Stimulated activated CD4-positive, alpha-beta T cell treated with anti-CD3 and anti-CD28 coated beads, TNF-alpha, amount 100 ng/mL, for 1 hour (primary cell): ENCODE data around the gene INTS15.
"Not testable (repeated sequence)": the region's sequence is repeated elsewhere in the genome, so short reads cannot be mapped to it uniquely, and the experiment has no call there.

Experiments used
- DNase-seq, 3 donors: peaks; one replicate each; pipeline ENCODE4 v3.0.0-alpha.2; 2020; ENCODE audit warnings: low read depth in 3 of 3, low spot score in 1 of 3

Gene INTS15

GRCh38 chr7:6616854-6617643 lies 27.2 kb downstream of the INTS15 start:
- DNase-seq: no peak

- no peak for DNase-seq
Measured at GRCh38 chr7:6618621-6619020, 28.8 kb downstream of the INTS15 start.

GRCh38 chr7:6619961-6620360 lies 30.1 kb downstream of the INTS15 start:
- DNase-seq: no peak

- no peak for DNase-seq
Measured at GRCh38 chr7:6621195-6622133, 31.6 kb downstream of the INTS15 start.

- DNase-seq: no peak
Measured at GRCh38 chr7:6622134-6622710, 32.4 kb downstream of the INTS15 start.

- no peak for DNase-seq
Measured at GRCh38 chr7:6623589-6624245, 33.9 kb downstream of the INTS15 start.

- DNase-seq: no peak
Measured at GRCh38 chr7:6624246-6624611, 34.4 kb downstream of the INTS15 start.

- no peak for DNase-seq
Measured at GRCh38 chr7:6628045-6628444, 38.2 kb downstream of the INTS15 start.

GRCh38 chr7:6630007-6630849 lies 40.4 kb downstream of the INTS15 start:
- no peak for DNase-seq

- no peak for DNase-seq
Measured at GRCh38 chr7:6631605-6632004, 41.8 kb downstream of the INTS15 start.

GRCh38 chr7:6634021-6634420 lies 44.2 kb downstream of the INTS15 start:
- no peak for DNase-seq

GRCh38 chr7:6634971-6635370 lies 45.1 kb downstream of the INTS15 start:
- not testable (repeated sequence) for DNase-seq

- peak in 2 of 3 donors; percentile 30 to 58 for DNase-seq
Measured at GRCh38 chr7:6636741-6637543, 47.1 kb downstream of the INTS15 start, which contains the start of gene ZNF316. Gene ZNF316 (plus strand): TSS chr7:6637318. CDS start chr7:6642410, 5,092 bp downstream.

- peak in 2 of 3 donors; percentile 18 to 34 for DNase-seq
Measured at GRCh38 chr7:6637544-6638229, 47.9 kb downstream of the INTS15 start.

GRCh38 chr7:6639032-6639431 lies 49.2 kb downstream of the INTS15 start:
- DNase-seq: no peak

GRCh38 chr7:6639627-6640026 lies 49.8 kb downstream of the INTS15 start:
- no peak for DNase-seq

GRCh38 chr7:6640246-6640721 lies 50.5 kb downstream of the INTS15 start:
- DNase-seq: no peak

- DNase-seq: no peak
Measured at GRCh38 chr7:6641305-6642035, 51.6 kb downstream of the INTS15 start.
